Measurements from ENCODE around the gene ISCU.
A peak's percentile ranks its signal among the peaks of the same experiment; 100 is the strongest.
"Not testable (repeated sequence)": the region's sequence is repeated elsewhere in the genome, so short reads cannot be mapped to it uniquely, and the experiment has no call there.

Gene ISCU

DNA sequence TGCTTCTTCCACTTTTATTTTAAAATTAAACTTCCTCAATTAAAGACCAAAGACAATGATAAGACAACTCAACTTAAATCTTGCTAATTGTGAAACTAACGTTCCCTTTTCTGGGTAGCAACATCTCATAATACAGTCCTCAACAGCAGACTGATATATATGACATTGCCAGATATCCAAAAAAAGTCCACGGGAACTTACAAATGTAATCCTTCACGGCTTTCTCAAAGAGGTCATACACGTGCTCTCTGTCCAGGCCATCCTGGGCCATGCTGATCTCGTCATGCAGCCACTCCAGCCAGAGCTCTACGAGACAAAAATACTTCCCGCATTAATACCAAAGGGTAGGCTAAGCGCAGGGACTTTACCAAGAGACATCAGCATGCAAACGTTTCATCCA, 14.7 kb upstream of the ISCU start:
- no peak for DNase-seq

DNA sequence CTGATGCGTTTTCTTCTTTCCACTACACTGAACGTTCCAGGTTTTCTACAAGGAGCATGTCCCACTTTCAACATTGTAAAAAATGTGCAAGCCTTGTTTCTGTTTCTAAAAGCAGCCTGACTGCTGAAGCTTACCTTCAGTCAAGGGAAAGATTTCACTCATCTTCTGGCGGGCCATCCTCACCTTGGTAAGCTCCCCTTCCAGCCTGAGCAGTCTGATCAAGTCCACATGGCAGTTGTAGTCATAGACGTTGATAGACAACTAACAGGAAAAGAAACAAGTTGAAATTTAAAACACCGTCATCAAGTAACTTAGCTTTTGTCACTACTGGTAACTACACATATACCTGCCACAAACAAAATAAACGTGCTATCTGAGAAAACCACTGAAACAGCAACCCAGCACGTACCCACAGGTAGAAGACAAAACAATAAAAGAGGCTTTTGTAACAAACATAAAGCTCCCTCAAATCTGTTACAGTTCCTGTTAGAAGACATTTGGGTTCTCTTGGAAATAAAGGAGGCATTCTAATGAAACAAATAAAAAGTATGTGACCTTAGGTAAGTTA, 13.4 kb upstream of the ISCU start:
- no peak for DNase-seq

DNA sequence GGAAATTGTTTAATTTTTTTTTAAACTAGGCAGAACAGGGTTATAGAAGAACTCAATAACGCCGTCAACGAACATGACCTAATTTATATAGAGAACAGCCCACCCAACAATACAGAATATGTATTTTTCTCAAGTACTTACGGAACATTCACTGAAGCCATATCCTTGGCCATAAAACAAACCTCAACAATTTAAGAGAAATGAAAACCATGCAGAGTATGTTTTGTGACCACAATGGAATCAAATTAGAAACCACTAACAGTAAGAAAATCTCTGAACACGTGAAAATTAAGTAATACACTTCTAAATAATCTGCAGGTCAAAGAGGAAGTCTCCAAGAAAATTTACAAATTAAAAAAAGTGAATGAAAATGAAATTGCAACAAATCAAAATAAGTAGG, 10.9 kb upstream of the ISCU start:
- no peak for DNase-seq

DNA sequence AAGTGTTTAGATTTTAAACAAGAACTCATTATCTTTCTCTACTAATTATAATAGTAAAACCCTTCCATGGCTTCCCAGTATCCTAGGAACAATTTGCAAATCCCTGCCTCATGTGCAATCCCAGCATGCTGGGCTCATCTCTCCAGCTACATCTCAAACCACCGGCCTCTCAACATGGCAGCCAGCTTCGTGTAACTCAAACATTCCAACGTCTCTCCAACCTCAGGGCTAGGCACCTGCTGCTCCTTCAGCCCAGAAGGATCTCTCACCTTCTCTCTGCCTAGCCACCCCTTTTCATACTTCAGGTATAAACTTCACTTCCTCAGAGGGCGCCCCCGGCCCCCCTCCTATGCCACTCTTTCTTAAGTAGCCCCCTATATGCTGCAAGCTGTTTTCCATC, 8.6 kb upstream of the ISCU start:
- no peak for DNase-seq

DNA sequence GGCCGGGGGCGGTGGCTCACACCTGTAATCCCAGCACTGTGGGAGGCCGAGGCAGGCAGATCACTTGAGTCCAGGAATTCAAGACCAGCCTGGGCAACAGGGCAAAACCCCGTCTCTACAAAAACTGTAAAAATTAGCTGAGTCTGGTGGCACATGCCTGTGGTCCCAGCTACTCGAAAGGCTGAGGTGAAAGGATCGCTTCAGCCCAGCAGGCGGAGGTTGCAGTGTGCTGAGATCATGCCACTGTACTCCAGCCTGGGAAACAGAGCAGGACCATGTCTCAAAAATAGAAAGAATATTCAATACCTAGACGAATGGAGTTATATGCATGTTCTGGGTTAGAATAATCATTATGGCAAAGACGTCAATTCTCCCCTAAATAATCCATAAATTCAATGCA, 7.0 kb upstream of the ISCU start:
- DNase-seq = not testable (repeated sequence)

DNA sequence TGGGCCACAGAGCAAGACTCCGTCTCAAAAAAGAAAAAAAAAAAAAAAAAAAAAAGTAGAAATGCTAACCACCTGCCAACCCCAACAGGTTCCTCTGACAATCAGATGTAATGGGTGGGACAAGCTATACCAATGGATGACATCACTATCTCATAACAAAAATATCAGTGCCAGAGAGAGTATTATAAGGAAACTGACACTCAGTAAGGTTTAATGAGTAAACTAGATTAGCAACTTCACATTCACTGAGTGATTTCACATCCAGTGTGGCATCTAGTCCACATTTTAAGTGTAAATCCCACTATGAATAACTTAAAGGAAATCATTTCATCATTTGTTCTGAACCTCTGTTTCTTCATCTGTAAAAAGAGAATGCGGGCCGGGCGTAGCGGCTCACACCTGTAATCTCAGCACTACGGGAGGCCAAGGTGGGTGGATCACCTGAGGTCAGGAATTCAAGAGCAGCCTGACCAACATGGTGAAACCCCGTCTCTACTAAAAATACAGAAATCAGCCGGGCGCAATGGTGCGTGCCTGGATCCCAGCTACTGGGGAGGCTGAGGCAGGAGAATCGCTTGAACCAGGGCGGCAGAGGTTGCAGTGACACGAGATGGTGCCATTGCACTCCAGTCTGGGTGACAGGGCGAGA, 3.3 kb upstream of the ISCU start:
- DNase-seq = no peak

DNA sequence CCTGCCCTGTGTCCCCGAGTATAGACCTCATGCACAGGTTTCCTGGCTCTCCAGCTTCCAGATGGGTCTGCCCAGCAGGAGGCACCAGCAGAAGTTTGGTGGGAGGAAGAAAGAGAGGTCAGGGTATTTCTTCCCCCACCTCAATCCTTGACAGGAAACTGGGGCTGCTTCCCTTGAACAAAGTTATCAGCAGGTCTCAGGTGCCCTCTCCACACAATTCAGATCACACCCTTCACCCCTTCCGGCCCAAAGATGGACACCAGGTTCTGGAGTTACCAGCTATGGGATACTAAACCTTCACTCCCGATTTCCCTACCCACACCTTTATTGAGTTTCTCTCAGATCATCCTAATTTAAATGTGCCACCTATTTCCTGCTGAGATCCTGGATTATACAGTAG, 2.6 kb upstream of the ISCU start:
- no peak for DNase-seq

DNA sequence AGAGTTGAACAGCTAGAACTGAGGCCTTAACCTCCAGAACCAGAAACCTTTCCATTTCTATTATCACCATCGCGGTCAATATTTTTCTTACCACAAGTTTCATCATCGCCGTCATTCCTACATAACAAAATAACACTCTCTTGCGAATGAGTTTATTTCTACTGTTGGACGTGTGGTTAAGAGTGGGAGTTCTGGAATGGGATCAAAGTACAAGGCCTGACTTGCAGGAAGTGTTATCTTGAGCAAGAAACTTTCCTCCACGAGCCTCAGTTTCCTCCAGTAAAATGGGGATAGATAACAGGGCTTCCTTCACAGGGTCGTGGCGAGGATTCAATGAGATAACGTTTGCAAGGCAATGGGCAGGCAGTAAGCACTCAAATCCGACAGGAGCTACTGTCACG, 2.1 kb upstream of the ISCU start:
- DNase-seq = no peak

DNA sequence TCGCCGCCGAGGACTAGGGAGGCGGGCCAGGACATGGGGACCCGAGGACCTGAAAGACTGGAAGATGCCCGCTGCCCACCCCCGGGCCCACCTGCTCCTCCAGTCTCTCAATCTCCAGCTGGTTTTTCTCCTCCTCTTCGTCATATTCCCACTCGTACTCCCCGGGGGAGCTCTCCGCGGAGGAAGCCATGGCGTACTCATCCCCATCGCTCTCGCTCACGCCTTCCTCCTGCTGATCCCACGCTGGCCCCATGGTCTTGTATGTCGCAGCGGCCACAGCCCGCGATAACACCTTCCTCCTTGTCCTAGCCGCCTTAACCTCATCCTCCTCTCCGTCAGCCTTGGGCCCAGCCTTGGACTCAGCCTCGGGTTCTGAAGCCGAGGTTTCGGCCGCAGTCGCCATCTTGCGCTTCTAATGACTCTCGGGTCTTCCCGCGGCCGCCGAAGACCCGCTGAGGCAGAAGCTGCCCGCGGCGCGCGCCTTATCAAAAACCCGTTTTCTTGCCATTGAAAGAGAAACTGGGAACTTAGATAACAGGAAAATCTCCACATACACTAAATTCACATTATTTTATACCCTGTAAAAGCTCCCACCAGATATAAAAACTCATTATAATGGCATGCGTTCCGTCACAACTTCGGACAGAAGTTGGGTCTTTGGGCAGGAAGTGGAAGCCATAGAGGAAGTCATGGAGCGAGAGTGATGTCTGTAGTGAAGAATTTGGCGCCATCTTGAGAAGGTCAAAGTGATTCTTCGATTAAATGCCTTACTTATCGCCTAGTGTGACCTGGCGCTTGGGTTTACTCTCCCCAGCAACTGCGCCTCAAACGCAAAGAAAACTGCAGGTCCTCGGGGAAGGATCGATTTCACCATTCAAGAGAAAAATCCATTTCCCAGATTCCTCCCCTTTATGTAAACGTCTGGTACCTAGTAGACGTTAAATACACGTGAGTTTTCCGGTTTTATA, 1.4 kb upstream of the ISCU start, which contains the start of gene SART3:
Gene SART3, minus strand, starts transcription at position 422 of the 968 bp plus-strand sequence. Its CDS starts 19 bp downstream, at position 403.
- peak; percentile 86 for DNase-seq

DNA sequence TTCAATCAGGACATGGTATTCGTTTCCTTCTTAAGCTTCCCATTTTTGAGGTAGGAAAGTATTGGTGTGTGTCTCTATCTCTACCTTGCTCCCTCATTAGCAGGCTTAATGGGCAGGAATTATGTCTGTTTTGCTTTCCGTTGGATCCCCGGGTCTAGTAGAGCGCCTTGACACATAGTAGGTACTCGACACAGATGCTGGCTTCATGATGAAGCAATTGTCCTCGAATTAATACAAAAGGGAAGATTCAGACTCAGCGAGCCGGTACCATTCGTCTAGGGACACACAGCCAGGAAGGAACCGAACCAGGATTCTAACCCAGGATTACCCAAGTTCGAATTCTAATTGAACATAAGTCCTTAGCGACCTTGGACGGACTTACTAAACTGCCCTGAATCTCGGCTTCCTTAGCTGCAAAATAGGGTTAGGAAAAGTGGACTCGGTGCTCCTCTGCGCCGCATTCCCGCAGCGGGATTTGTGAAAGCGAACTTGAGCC, 496 bp upstream of the ISCU start:
- DNase-seq = no peak

DNA sequence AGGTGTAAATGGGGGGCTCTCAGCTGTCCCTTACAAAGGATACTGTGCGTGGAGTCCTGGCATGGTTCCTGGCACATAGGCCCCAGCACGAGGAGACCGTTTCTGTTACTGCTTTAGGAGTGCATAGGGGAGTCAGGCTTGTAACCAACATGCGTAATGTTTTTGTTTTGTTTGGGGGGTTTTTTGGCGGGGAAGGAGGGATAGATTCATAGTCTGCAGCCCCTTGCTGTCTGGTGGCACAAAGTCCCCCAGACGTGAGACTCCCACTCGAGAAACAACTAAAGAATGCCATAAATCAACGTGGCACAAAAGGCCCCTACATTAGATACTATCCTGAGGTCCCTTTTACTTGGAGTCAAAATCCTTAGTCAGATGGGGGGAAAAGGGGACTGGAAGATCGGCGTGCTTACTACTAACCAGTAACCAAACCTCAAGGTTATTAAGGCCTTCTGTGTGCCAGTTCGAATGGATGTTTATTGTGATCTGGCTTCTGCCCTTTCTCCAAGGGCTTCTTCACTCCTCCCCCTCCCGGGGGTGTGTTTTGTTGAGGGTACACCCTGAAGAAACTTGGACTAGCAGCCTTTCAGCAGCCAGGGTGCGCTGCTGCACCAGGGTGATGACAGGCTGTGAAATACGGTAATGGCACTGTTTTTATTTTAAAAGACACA, 874 bp downstream of the ISCU start:
- peak; percentile 66 for DNase-seq

DNA sequence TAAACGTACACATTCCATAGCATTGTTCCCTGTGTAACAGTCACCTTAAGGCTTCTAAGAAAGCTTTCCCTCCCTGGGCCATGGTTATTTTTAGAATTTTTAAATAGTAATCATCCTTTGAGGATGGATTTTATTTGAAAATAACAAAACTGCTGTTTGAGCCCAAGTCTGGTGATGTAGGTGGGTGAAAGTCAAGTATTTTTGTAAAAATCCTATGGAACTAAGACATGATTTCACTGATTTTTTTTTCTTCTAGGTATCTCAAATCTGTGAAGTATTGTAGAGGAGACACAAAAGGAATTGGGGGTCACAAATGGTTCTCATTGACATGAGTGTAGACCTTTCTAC, 1.4 kb downstream of the ISCU start:
- DNase-seq = no peak

DNA sequence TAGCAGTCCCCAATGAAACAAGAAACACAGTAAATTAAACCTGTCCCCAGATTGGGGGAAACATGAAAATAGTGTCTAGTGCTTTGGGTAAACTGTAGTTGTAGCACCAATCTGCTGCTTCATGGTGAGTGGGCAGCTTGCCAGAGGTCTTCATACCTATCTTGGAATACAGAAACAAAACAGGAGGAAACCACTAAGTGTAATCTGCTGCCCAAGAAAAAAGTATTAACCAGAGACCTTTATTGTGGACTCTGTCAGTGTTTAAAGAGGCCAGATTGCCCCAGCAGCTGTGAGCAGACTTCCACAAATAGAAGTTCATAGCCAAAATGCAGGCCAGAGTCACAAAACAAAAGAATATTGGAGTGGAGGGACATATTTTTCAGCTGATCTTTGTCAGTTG, 2.3 kb downstream of the ISCU start:
- DNase-seq = no peak

DNA sequence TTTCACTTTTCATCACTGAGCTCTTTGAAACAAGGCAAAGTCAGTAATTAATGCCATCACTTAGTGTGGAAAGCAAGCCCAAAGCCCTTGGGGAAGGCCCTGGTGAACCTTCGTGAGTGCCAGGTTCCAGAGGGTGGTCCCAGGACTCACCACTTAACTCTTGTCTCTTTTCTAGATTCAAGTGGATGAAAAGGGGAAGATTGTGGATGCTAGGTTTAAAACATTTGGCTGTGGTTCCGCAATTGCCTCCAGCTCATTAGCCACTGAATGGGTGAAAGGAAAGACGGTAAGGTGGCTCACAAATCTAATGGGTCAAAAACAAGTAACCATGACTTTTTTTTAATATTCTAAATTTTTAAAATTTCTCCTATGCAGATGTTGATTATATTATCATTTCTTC, 2.8 kb downstream of the ISCU start:
- no peak for DNase-seq

DNA sequence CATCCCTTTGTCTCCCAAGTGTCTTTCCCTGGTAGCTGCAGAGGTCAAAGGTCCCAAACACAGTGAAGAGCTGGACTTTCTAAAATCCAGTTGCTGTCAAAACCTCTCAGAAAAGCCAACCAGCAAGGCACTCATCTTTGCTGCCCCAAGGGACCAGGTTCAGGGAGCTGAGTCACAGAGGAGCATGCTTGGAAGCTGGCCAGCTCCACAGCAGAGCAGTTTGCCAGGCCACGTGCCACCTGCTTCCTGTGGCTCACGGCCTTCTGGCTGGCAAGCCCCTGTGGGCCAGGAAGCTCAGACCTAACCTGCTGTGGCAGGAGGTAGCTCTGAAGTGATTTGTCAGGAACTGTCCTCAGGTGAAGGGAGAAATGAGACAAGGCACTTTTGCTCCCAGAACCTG, 3.6 kb downstream of the ISCU start:
- DNase-seq = peak; percentile 95

DNA sequence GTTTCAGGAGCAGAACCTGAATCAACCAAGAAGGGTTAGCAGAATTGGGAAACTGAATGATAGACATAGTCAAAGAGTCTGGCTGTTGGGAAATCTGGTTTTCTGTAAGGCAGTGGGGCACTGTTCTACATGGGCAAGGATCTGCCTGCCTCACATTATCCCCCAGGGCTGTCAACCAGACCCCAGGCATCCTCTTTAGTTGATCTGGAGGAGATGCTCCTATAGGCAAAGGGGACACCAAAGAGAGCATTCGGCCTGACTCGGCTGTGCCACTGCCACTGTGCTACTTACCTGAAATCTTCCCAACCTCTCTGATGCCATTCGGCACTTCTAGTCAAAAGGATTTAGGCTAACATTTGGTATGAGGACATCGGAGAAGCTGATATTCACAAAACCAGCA, 4.1 kb downstream of the ISCU start:
- no peak for DNase-seq

DNA sequence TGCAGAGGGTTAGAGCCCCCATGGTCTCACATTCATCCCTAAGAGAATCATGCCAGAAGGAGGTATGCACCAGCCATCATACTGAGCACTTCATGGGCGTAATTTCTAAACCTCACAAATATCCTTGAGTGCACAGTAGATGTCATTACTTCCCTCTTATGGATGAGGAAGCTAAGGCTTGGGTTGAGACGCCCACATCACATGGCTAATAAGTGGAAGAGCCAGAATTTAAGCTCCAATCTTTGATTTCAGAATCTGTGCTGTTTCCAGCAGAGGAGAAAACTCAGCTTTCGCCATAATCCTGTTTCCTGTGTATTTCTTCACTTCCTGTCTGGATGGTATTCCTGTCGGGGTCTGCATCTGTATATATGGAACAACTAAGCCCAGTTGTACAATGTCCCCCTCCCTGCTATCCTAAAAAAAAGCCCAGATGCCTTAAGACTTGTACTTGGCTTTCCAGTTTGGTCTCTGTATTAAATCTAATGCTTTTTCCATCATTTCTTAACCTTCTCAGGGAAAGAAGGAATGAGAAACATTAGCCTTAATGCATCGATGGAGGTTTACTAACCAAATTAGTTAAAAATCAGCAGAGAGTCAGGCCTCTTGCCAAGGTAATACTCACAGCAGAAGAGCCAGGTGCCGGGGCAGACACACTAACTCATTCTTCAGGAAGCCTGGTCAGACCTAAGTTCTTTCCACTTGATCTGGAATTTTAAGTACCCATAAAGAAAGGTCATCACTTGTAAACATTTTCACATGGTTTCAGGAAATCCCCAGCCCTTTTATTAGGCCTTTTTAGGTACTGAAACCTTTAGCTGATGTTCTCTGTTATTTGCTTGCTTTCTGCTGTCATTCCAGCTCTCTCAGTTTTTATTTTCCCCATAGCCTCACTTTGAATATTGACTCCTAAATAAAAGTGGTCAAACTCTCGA, 5.3 kb downstream of the ISCU start:
- DNase-seq = no peak

DNA sequence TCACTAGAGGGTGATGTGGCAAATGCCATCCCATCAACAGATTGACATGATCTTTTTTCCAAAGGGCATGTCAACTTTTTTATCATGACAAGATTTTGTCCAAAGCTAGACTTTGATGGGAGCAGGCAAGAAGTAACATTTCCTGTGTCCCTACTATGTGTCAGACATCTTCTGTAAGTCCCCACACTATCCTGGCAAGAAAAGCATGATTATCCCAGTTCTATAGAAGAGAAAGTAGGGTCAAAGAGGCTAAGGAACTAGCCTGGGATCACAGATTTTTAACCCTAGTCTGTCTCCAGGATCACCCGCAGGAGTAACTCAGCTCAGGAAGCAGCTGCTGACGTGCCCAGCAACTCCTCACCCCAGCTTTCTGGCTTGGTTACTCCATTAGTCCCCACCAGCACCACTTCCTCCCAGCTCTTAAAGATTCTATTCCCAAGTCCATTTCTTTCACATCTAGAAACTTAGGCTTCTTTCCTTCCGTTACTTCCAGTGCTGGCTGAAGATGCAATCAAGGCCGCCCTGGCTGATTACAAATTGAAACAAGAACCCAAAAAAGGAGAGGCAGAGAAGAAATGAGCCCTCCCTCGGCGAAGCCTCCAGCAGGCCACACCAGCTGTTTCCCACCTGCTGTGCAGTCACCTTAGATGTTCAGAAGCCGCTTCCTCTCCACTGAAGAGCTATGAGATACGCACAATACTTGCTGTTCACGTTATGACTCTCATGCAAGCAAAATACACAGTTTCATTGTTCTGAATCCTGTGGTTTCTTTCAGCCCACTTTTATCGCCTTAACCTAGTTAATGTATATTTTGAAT, 6.2 kb downstream of the ISCU start:
- DNase-seq = peak; percentile 43

DNA sequence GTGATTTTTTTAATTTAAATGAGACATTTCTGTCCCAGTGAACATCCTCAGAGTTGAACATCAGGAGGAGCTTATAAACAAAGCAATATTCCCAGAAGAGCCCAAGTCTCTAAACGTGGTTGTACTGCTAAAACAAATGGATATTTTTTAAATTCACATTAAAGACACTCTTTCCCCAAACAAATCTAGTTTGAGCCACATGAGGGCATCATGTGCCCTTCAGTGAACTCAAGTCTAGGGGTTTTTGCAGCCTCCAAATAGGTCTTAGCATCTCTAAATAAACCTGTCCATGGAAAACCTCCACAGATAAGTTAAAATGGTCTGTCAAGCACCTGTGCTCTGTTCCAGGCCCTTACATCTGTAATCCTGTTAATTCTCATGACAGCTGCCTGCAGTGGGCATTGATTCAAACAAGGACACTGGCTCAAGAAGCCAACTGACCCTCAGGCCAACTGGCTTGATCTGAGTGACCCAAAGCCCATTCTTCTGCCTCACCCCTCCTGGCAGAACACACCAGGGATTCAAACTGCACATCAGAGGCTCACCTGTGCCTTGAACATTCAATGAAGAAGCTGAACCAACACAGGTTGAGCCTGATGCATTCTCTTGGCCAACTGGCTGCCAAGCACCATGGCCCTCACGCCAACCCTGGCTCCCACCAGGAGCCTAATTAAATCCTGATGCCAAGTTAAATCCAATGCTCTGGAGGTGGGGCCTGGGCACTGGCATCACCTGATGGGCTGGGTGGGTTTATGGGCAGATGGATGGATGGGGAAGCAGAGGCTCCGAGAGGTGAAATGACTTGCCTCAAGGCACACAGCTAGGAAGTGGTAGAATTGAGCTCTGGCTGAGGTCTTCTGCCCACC, 8.6 kb downstream of the ISCU start:
- no peak for DNase-seq

DNA sequence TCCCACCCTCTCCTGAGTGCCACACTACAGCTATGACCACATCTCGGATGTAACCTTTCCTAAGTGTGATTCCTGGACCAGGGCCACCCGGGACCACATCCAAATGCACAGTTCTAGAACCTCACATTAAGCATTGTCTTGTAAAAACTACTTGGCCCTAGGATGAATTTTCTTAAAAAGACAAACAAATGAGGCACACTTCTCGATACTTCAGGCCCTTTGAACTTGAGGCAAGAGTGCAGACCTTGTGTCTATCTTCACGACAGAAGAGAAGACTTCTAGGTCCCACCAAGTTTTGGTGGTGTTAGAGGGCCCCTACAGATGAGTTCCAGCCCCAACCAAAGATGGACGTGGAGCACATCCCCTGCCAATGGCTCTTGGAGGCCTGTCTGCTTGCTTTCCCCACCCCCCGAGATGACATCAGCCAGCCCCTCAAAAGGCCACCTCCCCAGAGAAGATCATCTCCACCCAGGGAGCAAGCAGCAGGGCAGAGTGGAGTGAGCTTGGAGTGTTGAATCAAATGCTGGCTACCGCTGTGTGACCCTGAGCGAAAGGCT, 9.3 kb downstream of the ISCU start:
- no peak for DNase-seq
